SU-DHL-6 (cell line): Measurements from ENCODE around the gene ACAD10.
"Not testable (repeated sequence)": the region's sequence is repeated elsewhere in the genome, so short reads cannot be mapped to it uniquely, and the experiment has no call there.

Experiments used
- CTCF ChIP-seq: fragments of 200-600 bp; sonication (generic); IDR thresholded peaks from one replicate; pipeline ENCODE4 v1.5.1; 2017; ENCODE audit warnings: antibody characterized with exemption, mild to moderate bottlenecking, low read length, moderate library complexity; ENCODE audit not compliant: insufficient read depth, poor library complexity, severe bottlenecking
- EZH2phosphoT487 ChIP-seq: fragments of 200-600 bp; sonication (generic), shearing (Covaris generic); conservative IDR thresholded peaks from 2 replicates; pipeline ENCODE4 v1.6.1; 2018; ENCODE audit warnings: mild to moderate bottlenecking, antibody characterized with exemption, low read length, moderate library complexity, mixed read lengths

- not testable (repeated sequence) for TF ChIP-seq EZH2phosphoT487, CTCF
Observed at GRCh38 chr12:111719316-111719715, 33.5 kb downstream of the ACAD10 start.
